Stomach smooth muscle (tissue), 2 donors: ENCODE results near the gene ERP44.

ENCODE experiments used
- H3K27ac ChIP-seq: one replicate; pipeline ENCODE4 v1.7.0; 2013; ENCODE audit warnings: mild to moderate bottlenecking, low read length, inconsistent platforms
- H3K27me3 ChIP-seq, 2 donors: one replicate each; pipeline ENCODE4 v1.7.0; 2013; ENCODE audit warnings: low read length in 2 of 2; ENCODE audit not compliant: insufficient read depth in 2 of 2, control insufficient read depth in 1 of 2
- H3K36me3 ChIP-seq, 2 donors: one replicate each; pipeline ENCODE4 v1.7.0; 2013; ENCODE audit warnings: low read length in 2 of 2; ENCODE audit not compliant: control insufficient read depth in 2 of 2, insufficient read depth in 2 of 2
- H3K4me1 ChIP-seq: one replicate; pipeline ENCODE4 v1.7.0; 2013; ENCODE audit warnings: low read length; ENCODE audit not compliant: control insufficient read depth, insufficient read depth
- H3K4me3 ChIP-seq, 2 donors: one replicate each; pipeline ENCODE4 v1.7.0; 2013; ENCODE audit warnings: low read length in 2 of 2
- H3K9ac ChIP-seq, 2 donors: one replicate each; pipeline ENCODE4 v1.7.0; 2013; ENCODE audit warnings: low read length in 2 of 2, mild to moderate bottlenecking in 1 of 2
- H3K9me3 ChIP-seq, 2 donors: one replicate each; pipeline ENCODE4 v1.7.0; 2013; ENCODE audit warnings: low read length in 2 of 2; ENCODE audit not compliant: control insufficient read depth in 2 of 2
- donor health status: healthy.
- donor health status: Pancreatic carcinoma.

The ERP44 gene

DNA sequence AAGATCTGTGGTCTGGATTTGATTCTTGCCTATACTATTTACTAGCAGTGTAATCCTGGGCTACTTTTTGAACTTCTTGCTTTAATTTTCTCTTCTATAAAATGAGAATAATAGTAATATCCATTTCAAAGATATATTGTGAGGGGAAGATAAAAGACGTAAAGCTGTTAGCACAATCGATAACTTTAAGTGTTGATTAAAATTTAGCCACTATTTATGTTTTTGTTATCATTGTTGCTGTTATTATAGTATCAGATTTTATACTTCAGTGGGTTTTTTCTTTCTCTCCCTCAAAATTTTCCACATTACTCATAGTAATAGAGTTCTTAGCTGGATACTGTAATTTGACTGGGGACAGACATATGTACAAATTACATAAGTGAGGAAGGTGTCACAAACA is 150.3 kb downstream of the ERP44 start:
- no peak overlapping the region for H3K9ac ChIP-seq
- H3K9me3 ChIP-seq, result no peaks in the 10 kb centered on the region
- no peak overlapping the region for H3K4me3 ChIP-seq
- no peaks in the 10 kb centered on the region for H3K4me1 ChIP-seq
- peaks cover 0 to 5% of the 10 kb centered on the region in 2 donors for H3K36me3 ChIP-seq
- no peaks in the 10 kb centered on the region for H3K27me3 ChIP-seq
- H3K27ac ChIP-seq, result no peak overlapping the region

DNA sequence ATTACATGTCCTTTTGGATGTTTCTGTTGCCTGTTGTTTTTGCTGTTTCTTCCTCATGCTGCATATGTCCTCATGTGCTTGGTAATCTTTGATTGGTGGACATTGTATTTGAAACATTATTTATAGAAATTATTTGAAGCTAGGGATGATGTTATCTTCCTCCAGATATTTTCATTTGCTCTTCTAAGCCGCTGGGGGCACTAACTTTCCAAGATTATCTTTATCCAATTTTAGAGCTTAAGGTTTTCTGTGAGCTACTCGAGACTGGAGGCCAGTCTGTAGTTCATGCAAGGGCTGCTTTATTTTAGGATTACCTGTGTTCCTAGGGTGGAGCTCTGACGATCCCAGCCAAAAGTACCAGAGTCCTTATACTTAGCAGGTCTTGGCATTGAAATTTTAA is 151.4 kb downstream of the ERP44 start:
- peaks cover 0 to 5% of the 10 kb centered on the region in 2 donors for H3K36me3 ChIP-seq
- no peak overlapping the region for H3K27ac ChIP-seq
- no peaks in the 10 kb centered on the region for H3K4me1 ChIP-seq
- H3K9me3 ChIP-seq, result no peaks in the 10 kb centered on the region
- H3K4me3 ChIP-seq, result no peak overlapping the region
- H3K9ac ChIP-seq, result no peak overlapping the region
- no peaks in the 10 kb centered on the region for H3K27me3 ChIP-seq

DNA sequence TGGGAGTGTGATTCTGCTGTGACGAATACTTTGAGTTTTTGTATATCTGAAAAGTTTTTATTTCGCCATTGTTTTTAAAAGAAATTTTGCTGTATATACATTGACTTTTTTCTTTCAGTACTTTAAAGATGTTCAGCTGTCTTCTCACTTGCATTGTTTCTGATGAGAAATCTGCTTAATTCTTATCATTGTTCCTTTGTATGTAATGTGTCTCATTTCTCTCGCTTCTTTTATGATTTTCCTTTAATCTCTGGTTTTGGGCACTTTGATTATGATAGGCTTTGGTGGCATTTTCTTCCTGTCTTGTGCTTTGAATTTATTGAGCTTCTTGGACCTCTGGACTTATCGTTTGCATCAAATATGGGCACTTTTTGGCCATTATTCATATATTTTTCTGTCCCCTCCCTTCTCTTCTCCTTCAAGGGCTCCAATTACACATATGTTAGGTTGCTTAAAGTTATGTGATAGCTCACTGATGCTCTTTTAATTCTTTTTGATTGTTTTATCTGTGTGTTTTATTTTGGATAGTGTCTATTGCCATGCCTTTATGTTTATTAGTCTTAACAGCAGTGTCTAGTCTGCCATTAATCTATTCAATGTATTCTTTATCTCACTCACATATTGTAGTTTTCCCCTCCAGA is 161.7 kb downstream of the ERP44 start:
- H3K27me3 ChIP-seq, result no peaks in the 10 kb centered on the region
- H3K27ac ChIP-seq, result no peak overlapping the region
- no peaks in the 10 kb centered on the region for H3K9me3 ChIP-seq
- no peaks in the 10 kb centered on the region for H3K4me1 ChIP-seq
- no peak overlapping the region for H3K9ac ChIP-seq
- no peak overlapping the region for H3K4me3 ChIP-seq
- H3K36me3 ChIP-seq, result no peaks in the 10 kb centered on the region

DNA sequence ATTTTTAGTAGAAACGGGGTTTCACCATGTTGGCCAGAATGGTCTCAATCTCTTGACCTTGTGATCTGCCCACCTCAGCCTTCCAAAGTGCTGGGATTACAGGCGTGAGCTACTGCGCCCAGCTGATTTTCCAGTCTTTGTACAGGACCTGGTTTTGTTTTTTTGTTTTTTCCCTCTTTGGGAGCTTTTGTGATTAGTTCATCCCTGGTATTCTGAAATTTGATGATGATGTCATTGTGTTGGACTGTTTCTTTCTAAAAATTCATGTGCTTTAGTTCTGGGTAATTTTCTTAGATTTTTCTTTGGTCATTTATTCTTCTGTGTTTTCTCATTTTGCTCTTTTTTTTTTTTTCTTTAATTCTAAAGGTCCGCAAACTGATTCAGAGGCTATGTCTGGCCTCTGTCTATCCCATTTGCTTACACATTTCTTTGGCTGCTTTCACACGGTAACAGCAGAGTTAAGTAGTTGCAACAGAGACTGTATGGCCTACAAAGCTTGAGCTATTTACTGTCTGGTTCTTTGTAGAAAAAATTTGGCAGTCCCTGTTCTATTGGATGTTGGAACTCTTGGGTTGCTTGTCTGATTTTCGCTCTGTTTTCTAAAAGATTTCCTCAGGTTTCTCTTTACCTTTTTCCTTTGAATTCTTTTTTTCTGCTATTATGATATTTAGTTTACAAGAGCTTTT is 167.5 kb downstream of the ERP44 start:
- Histone ChIP-seq H3K9ac (no peak overlapping the region), H3K4me1 (no peaks in the 10 kb centered on the region), H3K27ac (no peak overlapping the region), H3K9me3 (peaks cover 0 to 6% of the 10 kb centered on the region in 2 donors), H3K4me3 (no peak overlapping the region), H3K36me3 (peaks cover 0 to 3% of the 10 kb centered on the region in 2 donors), H3K27me3 (no peaks in the 10 kb centered on the region)

DNA sequence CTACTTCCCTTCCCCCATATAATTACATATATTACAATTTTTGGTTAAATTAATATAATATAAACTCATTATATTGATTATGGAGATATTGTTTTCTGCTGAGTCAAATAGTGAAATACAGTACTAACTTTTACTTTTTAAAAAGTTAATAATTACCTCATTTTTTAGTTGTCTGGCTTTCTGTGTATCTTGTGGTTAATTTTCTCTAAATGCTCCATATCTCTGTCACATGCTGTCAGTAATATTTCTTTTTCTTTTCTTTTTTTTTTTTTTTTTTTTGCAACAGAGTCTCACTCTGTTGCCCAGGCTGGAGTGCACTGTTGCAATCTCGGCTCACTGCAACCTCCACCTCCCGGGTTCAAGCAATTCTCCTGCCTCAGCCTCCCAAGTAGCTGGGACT is 169.1 kb downstream of the ERP44 start:
- H3K4me1 ChIP-seq, result no peaks in the 10 kb centered on the region
- H3K36me3 ChIP-seq, result peaks cover 0 to 3% of the 10 kb centered on the region in 2 donors
- no peak overlapping the region for H3K9ac ChIP-seq
- H3K27me3 ChIP-seq, result no peaks in the 10 kb centered on the region
- H3K27ac ChIP-seq, result no peak overlapping the region
- H3K4me3 ChIP-seq, result no peak overlapping the region
- H3K9me3 ChIP-seq, result peaks cover 2 to 6% of the 10 kb centered on the region in 2 donors
